Kidney (tissue), 14 donors: ENCODE results near the gene DDX25. TPM values are rescaled to one million over a fixed set of nuclear protein-coding genes. Genes with fewer than 3 reads are reported as not detected.

ENCODE experiments used
- DNase-seq, 5 donors: peaks; one replicate each; pipeline ENCODE4 v3.0.0-alpha.2; 2013 to 2020
- FAIRE-seq: peaks from 2 replicates; lab custom pipeline; 2012; peaks lifted over from hg19 to GRCh38; lab: Jason Lieb, UNC
- H3K27ac ChIP-seq, 2 donors: one replicate each; pipeline ENCODE4 v1.7.0; 2013; ENCODE audit warnings: low read depth in 2 of 2, low read length in 2 of 2, inconsistent platforms in 1 of 2
- H3K27me3 ChIP-seq: one replicate; pipeline ENCODE4 v1.7.1; 2013; ENCODE audit warnings: low read length, inconsistent platforms; ENCODE audit not compliant: control insufficient read depth, insufficient read depth
- H3K36me3 ChIP-seq, 3 donors: one replicate each; pipeline versions ENCODE4 v1.7.0 to v1.7.1; 2013; ENCODE audit warnings: low read length in 3 of 3, control low read depth in 1 of 3, inconsistent platforms in 1 of 3; ENCODE audit not compliant: insufficient read depth in 3 of 3, control insufficient read depth in 2 of 3
- H3K4me1 ChIP-seq, 3 donors: one replicate each; pipeline versions ENCODE4 v1.7.0 to v1.7.1; 2013; ENCODE audit warnings: low read length in 3 of 3, inconsistent platforms in 1 of 3, low read depth in 1 of 3; ENCODE audit not compliant: control insufficient read depth in 2 of 3, insufficient read depth in 2 of 3
- H3K4me3 ChIP-seq, 3 donors: one replicate each; pipeline versions ENCODE4 v1.7.0 to v1.8.1; 2013; ENCODE audit warnings: low read length in 3 of 3, control low read depth in 1 of 3, inconsistent platforms in 1 of 3
- H3K9ac ChIP-seq, 3 donors: one replicate each; pipeline versions ENCODE4 v1.7.0 to v1.7.1; 2013; ENCODE audit warnings: low read length in 3 of 3, control low read depth in 1 of 3, inconsistent platforms in 1 of 3
- H3K9me3 ChIP-seq, 3 donors: one replicate each; pipeline versions ENCODE4 v1.7.0 to v1.7.1; 2013; ENCODE audit warnings: low read length in 3 of 3, control low read depth in 1 of 3, inconsistent platforms in 1 of 3; ENCODE audit not compliant: control insufficient read depth in 2 of 3, insufficient read depth in 1 of 3
- intact Hi-C: fragments of 100-400 bp; cut with DNase I; formaldehyde crosslinking; loops from one replicate; pipeline ENCODE4 v1.11.1; 2022
- polyA plus RNA-seq: library from polyadenylated mRNA; stranded (reverse); fragments of 350-450 nt; fragmentation: Illumina TruSeq; extraction: RNeasy Lipid Tissue Mini Kit (QIAGEN cat#74804); gene quantifications from one replicate; pipeline ENCODE4 v1.2.3, GENCODE V29; 2014; ENCODE audit warnings: low read depth, low replicate concordance; ENCODE audit not compliant: insufficient read depth
- total RNA-seq: library from RNA; stranded (reverse); fragmentation: NEBNext Ultra II Directional; extraction: Animal tissue kit (Norgen Biotek cat#: 25700); gene quantifications from one replicate; pipeline ENCODE4 v1.2.1, GENCODE V29; 2021
- TF ChIP-seq, protein P1 (sequence below): IDR thresholded peaks from 3 replicates; pipeline ENCODE4 v1.5.1; 2012; ENCODE audit warnings: mild to moderate bottlenecking, moderate library complexity, borderline replicate concordance; ENCODE audit not compliant: insufficient read depth; ENCODE audit errors: extremely low read depth
- donor health status: control.
- donor health status: control.
- donor health status: control.
- donor health status: control.
- donor health status: control.
- donor health status: DM: yes; HTN: yes; CAD: no.
- donor health status: Normal renal cell carcinoma (clear cell type).

DDX25 gene
- total and polyA plus RNA-seq, 2 donors from 2014 or later: 1.1 to 3.8 TPM

DNA sequence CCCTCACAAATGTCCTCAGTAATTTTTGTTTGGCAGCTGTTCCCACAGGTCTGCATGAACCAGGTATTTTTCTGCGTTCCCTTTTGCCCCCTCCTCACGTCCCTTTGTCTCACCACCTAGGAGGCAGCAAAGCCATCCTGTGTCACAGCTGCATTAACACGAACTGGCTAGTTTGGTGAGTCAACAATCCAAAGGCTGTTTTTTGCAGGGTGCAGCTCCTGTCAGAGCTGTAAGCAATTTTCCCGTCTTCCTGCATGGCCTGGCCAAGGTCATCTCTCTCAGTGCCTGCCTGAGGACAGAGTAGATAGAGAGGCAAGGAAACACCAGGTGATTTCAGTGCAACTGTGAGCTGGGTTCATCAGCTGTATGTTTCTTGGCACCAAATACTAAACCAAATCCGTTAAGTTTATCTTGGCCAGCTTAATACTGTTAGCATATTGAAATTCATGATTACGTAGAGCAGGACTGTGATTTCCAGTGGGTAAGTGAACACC, 21.0 kb downstream of the DDX25 start:
- TF ChIP-seq, protein P1, sequence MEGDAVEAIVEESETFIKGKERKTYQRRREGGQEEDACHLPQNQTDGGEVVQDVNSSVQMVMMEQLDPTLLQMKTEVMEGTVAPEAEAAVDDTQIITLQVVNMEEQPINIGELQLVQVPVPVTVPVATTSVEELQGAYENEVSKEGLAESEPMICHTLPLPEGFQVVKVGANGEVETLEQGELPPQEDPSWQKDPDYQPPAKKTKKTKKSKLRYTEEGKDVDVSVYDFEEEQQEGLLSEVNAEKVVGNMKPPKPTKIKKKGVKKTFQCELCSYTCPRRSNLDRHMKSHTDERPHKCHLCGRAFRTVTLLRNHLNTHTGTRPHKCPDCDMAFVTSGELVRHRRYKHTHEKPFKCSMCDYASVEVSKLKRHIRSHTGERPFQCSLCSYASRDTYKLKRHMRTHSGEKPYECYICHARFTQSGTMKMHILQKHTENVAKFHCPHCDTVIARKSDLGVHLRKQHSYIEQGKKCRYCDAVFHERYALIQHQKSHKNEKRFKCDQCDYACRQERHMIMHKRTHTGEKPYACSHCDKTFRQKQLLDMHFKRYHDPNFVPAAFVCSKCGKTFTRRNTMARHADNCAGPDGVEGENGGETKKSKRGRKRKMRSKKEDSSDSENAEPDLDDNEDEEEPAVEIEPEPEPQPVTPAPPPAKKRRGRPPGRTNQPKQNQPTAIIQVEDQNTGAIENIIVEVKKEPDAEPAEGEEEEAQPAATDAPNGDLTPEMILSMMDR: no peak
- H3K4me3 ChIP-seq: no peak overlapping the region
- no peaks in the 10 kb centered on the region for H3K36me3 ChIP-seq
- intact Hi-C loops: no loop called here
- no peak overlapping the region for H3K9ac ChIP-seq
- no peaks in the 10 kb centered on the region for H3K4me1 ChIP-seq
- no peak for FAIRE-seq
- no peak overlapping the region for H3K27ac ChIP-seq
- H3K9me3 ChIP-seq: no peaks in the 10 kb centered on the region
- H3K27me3 ChIP-seq: no peaks in the 10 kb centered on the region
- DNase-seq: no peak

DNA sequence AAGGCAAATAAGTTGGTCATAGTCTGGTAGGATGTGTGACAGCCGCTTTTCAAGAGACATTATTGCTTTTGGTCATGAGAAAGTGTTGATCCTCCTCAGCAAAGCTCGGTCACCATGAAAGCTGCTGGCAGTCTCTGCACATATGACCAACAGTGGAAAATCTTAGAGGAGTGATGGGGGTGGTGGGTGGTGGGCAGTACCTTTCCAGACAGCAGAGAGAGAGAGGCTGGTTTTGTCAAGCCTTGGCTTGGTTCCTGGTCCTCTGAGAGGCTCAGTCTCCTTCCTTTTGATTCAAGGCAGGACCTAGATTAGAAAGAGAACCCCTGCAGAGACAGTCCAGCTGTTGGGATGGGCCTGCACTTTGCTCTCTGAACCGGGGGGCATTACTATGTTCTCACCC, 21.5 kb downstream of the DDX25 start:
- H3K36me3 ChIP-seq: no peaks in the 10 kb centered on the region
- H3K4me3 ChIP-seq: no peak overlapping the region
- H3K27ac ChIP-seq: no peak overlapping the region
- no peaks in the 10 kb centered on the region for H3K9me3 ChIP-seq
- no peaks in the 10 kb centered on the region for H3K4me1 ChIP-seq
- TF ChIP-seq, protein P1: no peak
- no peak overlapping the region for H3K9ac ChIP-seq
- FAIRE-seq (no peak), DNase-seq (no peak)
- intact Hi-C loops: no loop called here
- H3K27me3 ChIP-seq: no peaks in the 10 kb centered on the region

DNA sequence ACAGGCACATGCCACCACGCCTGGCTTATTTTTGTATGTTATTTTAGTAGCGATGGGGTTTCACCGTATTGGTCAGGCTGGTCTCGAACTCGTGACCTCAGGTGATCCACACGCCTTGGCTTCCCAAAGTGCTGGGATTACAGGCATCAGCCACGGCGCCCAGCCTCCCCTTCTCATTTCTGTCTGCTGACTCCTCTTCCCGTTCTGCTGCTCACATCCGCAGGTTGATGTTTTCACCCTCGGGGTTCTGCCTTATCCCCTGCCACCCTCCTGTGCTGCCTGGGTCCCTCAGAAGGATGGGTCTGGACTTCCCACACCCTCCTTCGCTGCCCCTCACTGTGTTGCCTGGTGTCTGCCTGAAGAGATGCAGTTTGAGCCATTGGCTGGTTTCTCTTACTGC, 22.4 kb downstream of the DDX25 start:
- TF ChIP-seq, protein P1: no peak
- no peak overlapping the region for H3K27ac ChIP-seq
- H3K9me3 ChIP-seq: no peaks in the 10 kb centered on the region
- no peaks in the 10 kb centered on the region for H3K4me1 ChIP-seq
- H3K9ac ChIP-seq: no peak overlapping the region
- no peak for DNase-seq
- intact Hi-C loops: no loop called here
- no peaks in the 10 kb centered on the region for H3K36me3 ChIP-seq
- no peak overlapping the region for H3K4me3 ChIP-seq
- FAIRE-seq: no peak
- H3K27me3 ChIP-seq: no peaks in the 10 kb centered on the region
